GM12878 (cell line): ENCODE measurements around the gene TMSB4X. TPM values are rescaled to one million over a fixed set of nuclear protein-coding genes. Genes with fewer than 3 reads are reported as not detected.

Source experiments
- ASH2L ChIP-seq: fragments of 300-600, 200-600 bp; sonication (generic); IDR thresholded peaks from 2 replicates; pipeline ENCODE4 v1.6.1; 2017; ENCODE audit warnings: low read depth, mild to moderate bottlenecking, borderline replicate concordance
- BCL11A ChIP-seq: IDR thresholded peaks from 2 replicates; pipeline ENCODE4 v1.6.1; 2011; ENCODE audit warnings: low read depth, low read length
- BMI1 ChIP-seq: fragments of 450-650 bp; IDR thresholded peaks from 2 replicates; pipeline ENCODE4 v1.6.1; 2016; ENCODE audit warnings: mild to moderate bottlenecking, moderate library complexity, borderline replicate concordance
- CBFB ChIP-seq: IDR thresholded peaks from 2 replicates; pipeline ENCODE4 v1.6.1; 2016; ENCODE audit warnings: antibody characterized with exemption, low read depth
- CEBPB ChIP-seq, 2 experiments: fragments of 150-350 bp in 1 of 2; IDR thresholded peaks; 2 replicates each; pipeline ENCODE4 v1.6.1; 2012 to 2014; ENCODE audit warnings: low read depth in 2 of 2, low read length in 2 of 2, borderline replicate concordance in 1 of 2, inconsistent platforms in 1 of 2
- CHD1 ChIP-seq: IDR thresholded peaks from 2 replicates; pipeline ENCODE4 v1.6.1; 2012; ENCODE audit warnings: low read depth, low read length, improper control_type of control experiment
- EZH2 ChIP-seq: IDR thresholded peaks from 2 replicates; pipeline ENCODE4 v1.6.1; 2012; ENCODE audit warnings: low read depth, mild to moderate bottlenecking, control low read depth, inconsistent platforms, low read length, borderline replicate concordance; ENCODE audit not compliant: control insufficient read depth
- FOS ChIP-seq: IDR thresholded peaks from 3 replicates; pipeline ENCODE4 v1.6.1; 2011; ENCODE audit warnings: borderline replicate concordance; ENCODE audit not compliant: insufficient read length; ENCODE audit errors: extremely low read depth
- FOXK2 ChIP-seq: fragments of 450-650 bp; IDR thresholded peaks from 2 replicates; pipeline ENCODE4 v1.6.1; 2017; ENCODE audit warnings: mild to moderate bottlenecking, moderate library complexity
- FOXM1 ChIP-seq: IDR thresholded peaks from 2 replicates; pipeline ENCODE4 v1.6.1; 2012; ENCODE audit warnings: low read depth, mild to moderate bottlenecking, inconsistent platforms, low read length, moderate library complexity
- PAX8 ChIP-seq: fragments of 450-650 bp; IDR thresholded peaks from 2 replicates; pipeline ENCODE4 v1.6.1; 2017; ENCODE audit warnings: mild to moderate bottlenecking, moderate library complexity
- POLR2AphosphoS5 ChIP-seq: IDR thresholded peaks from 2 replicates; pipeline ENCODE4 v1.6.1; 2011; ENCODE audit warnings: mild to moderate bottlenecking, low read length, inconsistent platforms
- RAD51 ChIP-seq: fragments of 450-650 bp; IDR thresholded peaks from 2 replicates; pipeline ENCODE4 v1.6.1; 2016; ENCODE audit warnings: moderate library complexity, mild to moderate bottlenecking, inconsistent platforms
- RB1 ChIP-seq: fragments of 450-650 bp; formaldehyde crosslinking; IDR thresholded peaks from 2 replicates; pipeline ENCODE4 v1.6.1; 2017; ENCODE audit warnings: mild to moderate bottlenecking, borderline replicate concordance
- RFX5 ChIP-seq: IDR thresholded peaks from 2 replicates; pipeline ENCODE4 v1.6.1; 2011; ENCODE audit warnings: low read depth, low read length, improper control_type of control experiment
- SMC3 ChIP-seq: IDR thresholded peaks from 2 replicates; pipeline ENCODE4 v1.6.1; 2011; ENCODE audit warnings: low read length, improper control_type of control experiment, borderline replicate concordance
- SPI1 ChIP-seq: IDR thresholded peaks from 2 replicates; pipeline ENCODE4 v1.6.1; 2011; ENCODE audit warnings: low read depth, mild to moderate bottlenecking, low read length, moderate library complexity, borderline replicate concordance; ENCODE audit not compliant: insufficient read depth
- STAT3 ChIP-seq: IDR thresholded peaks from 2 replicates; pipeline ENCODE4 v1.6.1; 2011; ENCODE audit warnings: low read depth, low read length, improper control_type of control experiment
- TAF1 ChIP-seq: IDR thresholded peaks from 2 replicates; pipeline ENCODE4 v1.6.1; 2011; ENCODE audit warnings: mild to moderate bottlenecking, low read depth, low read length, borderline replicate concordance
- TARDBP ChIP-seq: IDR thresholded peaks from 2 replicates; pipeline ENCODE4 v1.6.1; 2016; ENCODE audit warnings: borderline replicate concordance
- USF1 ChIP-seq: IDR thresholded peaks from 2 replicates; pipeline ENCODE4 v1.6.1; 2011; ENCODE audit warnings: borderline replicate concordance, low read depth, mild to moderate bottlenecking, moderate library complexity, mixed read lengths, low read length; ENCODE audit not compliant: insufficient read depth; ENCODE audit errors: extremely low read length
- polyA plus RNA-seq, 11 experiments: library from polyadenylated mRNA; depleted of rRNA in 4 of 11; unstranded in 6 of 11; stranded (reverse) in 5 of 11; fragments of >200 nt; fragmentation: Nextera tagmentation in 4 of 11; fragmentation: Illumina TruSeq in 1 of 11; extraction: Ambion mirVana in 4 of 11; extraction: Trizol in 1 of 11; gene quantifications; 1 replicate in 1 of 11; 2 replicates in 10 of 11; pipeline versions ENCODE4 v1.2.1 to v1.2.3, GENCODE V29; 2011 to 2016; ENCODE audit warnings: inconsistent platforms in 2 of 11, missing spikeins in 2 of 11, low read depth in 1 of 11
- total RNA-seq, 4 experiments: library from RNA; depleted of rRNA in 3 of 4; stranded (reverse); fragments of >200 nt in 3 of 4; fragmentation: Illumina TruSeq in 1 of 4; extraction: Trizol in 1 of 4; gene quantifications; 2 replicates each; pipeline versions ENCODE4 v1.2.1 to v1.2.3, GENCODE V29; 2013 to 2021
- TF ChIP-seq, protein P1 (sequence below): fragments of 450-650 bp; formaldehyde crosslinking; IDR thresholded peaks from 2 replicates; pipeline ENCODE4 v1.5.0; 2022; ENCODE audit warnings: mild to moderate bottlenecking, missing genetic modification characterization
- TF ChIP-seq, protein P2 (sequence below): fragments of 450-650 bp; formaldehyde crosslinking; IDR thresholded peaks from 2 replicates; pipeline ENCODE4 v1.4.0; 2020; ENCODE audit warnings: mild to moderate bottlenecking, moderate library complexity

The TMSB4X gene
- total and polyA plus RNA-seq, 10 of the 15 experiments (the other 5 are each of a cell fraction or from before 2014, with no cell fraction given), result 13,924 to 37,234 (median 23,705) TPM

GRCh38 chrX:12946838-12947544 lies 27.9 kb upstream of the TMSB4X start (continued):
- TF ChIP-seq USF1, result no peak
- TF ChIP-seq CEBPB (IDR thresholded peaks at IDR 0.05; ENCODE audit: borderline replicate concordance in 1 of 2, low read depth in 2 of 2, low read length in 2 of 2), result no peak
- peak; percentile 32; the same call in 1 of the 2 replicates for TF ChIP-seq CBFB
- TF ChIP-seq EZH2, result no peak
- no peak for TF ChIP-seq FOXK2
- no peak for TF ChIP-seq PAX8
- no peak for TF ChIP-seq TAF1
- TF ChIP-seq RAD51, result no peak; the same call in 1 of the 2 replicates
- 0 out of 2 replicates have a peak, but pooled peaks have one; percentile 43 for TF ChIP-seq CHD1
- no peak for TF ChIP-seq RFX5
- TF ChIP-seq BCL11A, result no peak
- no peak for TF ChIP-seq FOS
- TF ChIP-seq, protein P1, sequence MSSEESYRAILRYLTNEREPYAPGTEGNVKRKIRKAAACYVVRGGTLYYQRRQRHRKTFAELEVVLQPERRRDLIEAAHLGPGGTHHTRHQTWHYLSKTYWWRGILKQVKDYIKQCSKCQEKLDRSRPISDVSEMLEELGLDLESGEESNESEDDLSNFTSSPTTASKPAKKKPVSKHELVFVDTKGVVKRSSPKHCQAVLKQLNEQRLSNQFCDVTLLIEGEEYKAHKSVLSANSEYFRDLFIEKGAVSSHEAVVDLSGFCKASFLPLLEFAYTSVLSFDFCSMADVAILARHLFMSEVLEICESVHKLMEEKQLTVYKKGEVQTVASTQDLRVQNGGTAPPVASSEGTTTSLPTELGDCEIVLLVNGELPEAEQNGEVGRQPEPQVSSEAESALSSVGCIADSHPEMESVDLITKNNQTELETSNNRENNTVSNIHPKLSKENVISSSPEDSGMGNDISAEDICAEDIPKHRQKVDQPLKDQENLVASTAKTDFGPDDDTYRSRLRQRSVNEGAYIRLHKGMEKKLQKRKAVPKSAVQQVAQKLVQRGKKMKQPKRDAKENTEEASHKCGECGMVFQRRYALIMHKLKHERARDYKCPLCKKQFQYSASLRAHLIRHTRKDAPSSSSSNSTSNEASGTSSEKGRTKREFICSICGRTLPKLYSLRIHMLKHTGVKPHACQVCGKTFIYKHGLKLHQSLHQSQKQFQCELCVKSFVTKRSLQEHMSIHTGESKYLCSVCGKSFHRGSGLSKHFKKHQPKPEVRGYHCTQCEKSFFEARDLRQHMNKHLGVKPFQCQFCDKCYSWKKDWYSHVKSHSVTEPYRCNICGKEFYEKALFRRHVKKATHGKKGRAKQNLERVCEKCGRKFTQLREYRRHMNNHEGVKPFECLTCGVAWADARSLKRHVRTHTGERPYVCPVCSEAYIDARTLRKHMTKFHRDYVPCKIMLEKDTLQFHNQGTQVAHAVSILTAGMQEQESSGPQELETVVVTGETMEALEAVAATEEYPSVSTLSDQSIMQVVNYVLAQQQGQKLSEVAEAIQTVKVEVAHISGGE (CRISPR knock-in tag), result no peak
- TF ChIP-seq, protein P2, sequence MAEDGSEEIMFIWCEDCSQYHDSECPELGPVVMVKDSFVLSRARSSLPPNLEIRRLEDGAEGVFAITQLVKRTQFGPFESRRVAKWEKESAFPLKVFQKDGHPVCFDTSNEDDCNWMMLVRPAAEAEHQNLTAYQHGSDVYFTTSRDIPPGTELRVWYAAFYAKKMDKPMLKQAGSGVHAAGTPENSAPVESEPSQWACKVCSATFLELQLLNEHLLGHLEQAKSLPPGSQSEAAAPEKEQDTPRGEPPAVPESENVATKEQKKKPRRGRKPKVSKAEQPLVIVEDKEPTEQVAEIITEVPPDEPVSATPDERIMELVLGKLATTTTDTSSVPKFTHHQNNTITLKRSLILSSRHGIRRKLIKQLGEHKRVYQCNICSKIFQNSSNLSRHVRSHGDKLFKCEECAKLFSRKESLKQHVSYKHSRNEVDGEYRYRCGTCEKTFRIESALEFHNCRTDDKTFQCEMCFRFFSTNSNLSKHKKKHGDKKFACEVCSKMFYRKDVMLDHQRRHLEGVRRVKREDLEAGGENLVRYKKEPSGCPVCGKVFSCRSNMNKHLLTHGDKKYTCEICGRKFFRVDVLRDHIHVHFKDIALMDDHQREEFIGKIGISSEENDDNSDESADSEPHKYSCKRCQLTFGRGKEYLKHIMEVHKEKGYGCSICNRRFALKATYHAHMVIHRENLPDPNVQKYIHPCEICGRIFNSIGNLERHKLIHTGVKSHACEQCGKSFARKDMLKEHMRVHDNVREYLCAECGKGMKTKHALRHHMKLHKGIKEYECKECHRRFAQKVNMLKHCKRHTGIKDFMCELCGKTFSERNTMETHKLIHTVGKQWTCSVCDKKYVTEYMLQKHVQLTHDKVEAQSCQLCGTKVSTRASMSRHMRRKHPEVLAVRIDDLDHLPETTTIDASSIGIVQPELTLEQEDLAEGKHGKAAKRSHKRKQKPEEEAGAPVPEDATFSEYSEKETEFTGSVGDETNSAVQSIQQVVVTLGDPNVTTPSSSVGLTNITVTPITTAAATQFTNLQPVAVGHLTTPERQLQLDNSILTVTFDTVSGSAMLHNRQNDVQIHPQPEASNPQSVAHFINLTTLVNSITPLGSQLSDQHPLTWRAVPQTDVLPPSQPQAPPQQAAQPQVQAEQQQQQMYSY, result no peak
- no peak for TF ChIP-seq SPI1
- TF ChIP-seq POLR2AphosphoS5, result no peak
- peak; percentile 63; the same call in 1 of the 2 replicates for TF ChIP-seq STAT3
- peak; percentile 99 for TF ChIP-seq SMC3
- TF ChIP-seq RB1, result no peak
- TF ChIP-seq ASH2L, result no peak
- no peak for TF ChIP-seq FOXM1
- TF ChIP-seq TARDBP, result no peak
- no peak for TF ChIP-seq BMI1
